Mucosa of descending colon (tissue), 3 donors: Measurements from ENCODE around the gene EMC7. TPM values are rescaled to one million over a fixed set of nuclear protein-coding genes. Genes with fewer than 3 reads are reported as not detected.
A peak's percentile ranks its signal among the peaks of the same experiment; 100 is the strongest.

Experiments
- ATAC-seq: fragments of 200-7000 bp; cut with Tn5 transposase; one replicate; pipeline ENCODE4 v1.9.1; 2020; ENCODE audit warnings: mild to moderate bottlenecking, moderate library complexity
- DNase-seq, 3 donors: peaks; one replicate each; pipeline ENCODE4 v3.0.0-alpha.2; 2020
- H3K36me3 ChIP-seq: fragments of 200-600 bp; one replicate; pipeline ENCODE4 v1.8.0; 2021; ENCODE audit warnings: low read depth, mild to moderate bottlenecking
- H3K4me1 ChIP-seq: fragments of 200-600 bp; one replicate; pipeline ENCODE4 v1.8.0; 2021; ENCODE audit warnings: low read depth, mild to moderate bottlenecking
- H3K4me3 ChIP-seq: fragments of 200-600 bp; one replicate; pipeline ENCODE4 v1.8.0; 2021; ENCODE audit warnings: mild to moderate bottlenecking
- H3K9me3 ChIP-seq: fragments of 200-600 bp; one replicate; pipeline ENCODE4 v1.8.0; 2021; ENCODE audit warnings: mild to moderate bottlenecking
- intact Hi-C, 2 donors: fragments of 100-400 bp; cut with DNase I in 1 of 2; cut with micrococcal nuclease in 1 of 2; formaldehyde crosslinking; loops; one replicate each; pipeline versions ENCODE4 v1.11.0 to v1.11.1; 2022; cut with DNase I, micrococcal nuclease
- long read RNA-seq, 2 donors: library from polyadenylated mRNA; unstranded; transcript quantifications; one replicate each; pipeline ENCODE4 v2.0.0, GENCODE V29; 2019 to 2021
- total RNA-seq, 3 donors: library from RNA; stranded (reverse); fragmentation: NEBNext Ultra II Directional in 2 of 3; extraction: Animal tissue kit (Norgen Biotek cat#: 25700) in 2 of 3; gene quantifications; one replicate each; pipeline versions ENCODE4 v1.2.1 to v1.2.4, GENCODE V29; 2021 to 2023
- TF ChIP-seq, protein P1 (sequence below): fragments of 200-600 bp; IDR thresholded peaks from one replicate; pipeline ENCODE4 v1.8.0; 2022; ENCODE audit warnings: antibody characterized with exemption, mild to moderate bottlenecking
- donor health status: DM: no; HTN: no; CAD: no; lungs with moderate emphysema.
- donor health status: DM: no; HTN: no; CAD: no.
- donor health status: DM: no; HTN: yes; CAD: no.

EMC7 gene
- 10 to 100 TPM; 56.2 to 70.2 (median 59.6) TPM for total RNA-seq
- long read RNA-seq, donor 1, transcript EMC7-201 (5 exons, 1,155 nt) = major isoform, 87 of 91 reads
- long read RNA-seq, donor 1, partial matches to known transcripts = 0 of 91 reads
- long read RNA-seq, donor 1, other reads (novel, unspliced or antisense) = 3 of 91 reads
- long read RNA-seq, donor 2, transcript EMC7-201 (5 exons, 1,155 nt) = major isoform, 108 of 114 reads
- long read RNA-seq, donor 2, partial matches to known transcripts = 1 of 114 reads
- long read RNA-seq, donor 2, other reads (novel, unspliced or antisense) = 5 of 114 reads

DNA sequence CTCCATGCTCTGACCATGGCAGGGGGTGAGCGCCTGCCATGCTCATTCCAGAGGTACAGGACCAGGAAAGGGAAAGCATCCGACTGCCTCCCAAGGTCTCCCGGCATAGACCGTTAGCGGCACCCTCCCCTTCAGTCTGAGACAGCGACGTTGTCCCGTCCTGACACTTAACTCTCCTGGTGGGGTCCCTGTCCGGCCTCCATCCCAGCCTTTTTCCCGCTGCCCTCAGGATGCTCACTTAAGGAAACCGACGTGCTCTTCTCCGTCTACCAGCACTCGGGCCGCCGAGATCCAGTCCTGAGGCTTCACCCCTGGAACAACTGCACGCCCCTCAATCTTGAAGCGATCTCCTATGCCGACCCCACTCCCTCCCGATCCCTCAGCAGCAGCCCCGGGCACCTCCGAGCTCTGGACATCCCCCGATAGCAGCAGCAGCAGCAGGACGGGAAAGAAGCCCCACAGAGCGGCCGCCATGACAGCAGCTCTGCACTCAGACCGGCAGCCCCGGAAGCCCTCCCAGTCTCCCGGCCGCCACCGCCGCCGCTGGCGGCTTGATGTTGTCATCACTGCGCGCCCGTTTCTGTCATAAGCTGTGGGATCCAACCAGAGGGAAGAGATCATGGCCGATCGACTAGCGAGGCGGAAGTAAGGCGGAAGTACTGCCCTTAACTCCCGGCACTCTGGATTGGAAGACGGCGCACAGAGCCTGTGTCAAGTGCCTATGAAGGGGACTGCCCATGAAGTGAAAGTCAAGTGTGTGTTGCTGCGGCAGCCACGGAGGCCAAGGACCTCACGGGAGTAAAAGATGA is at the start of gene EMC7, which contains the start of gene PGBD4:
Gene EMC7, minus strand, starts transcription at position 497 of the 809 bp plus-strand sequence. Its CDS starts 23 bp downstream, at position 474.
Gene PGBD4, plus strand, starts transcription at position 718 of the 809 bp plus-strand sequence. CDS start 449 bp downstream, outside the sequence.
- DNase-seq (peak; percentile 98 to 99 (median 99)), ATAC-seq (peak; percentile 99)
- Histone ChIP-seq H3K4me1 (peaks cover 12% of the 10 kb centered on the region), H3K36me3 (no peaks in the 10 kb centered on the region), H3K4me3 (peak within 1 kb of the TSS; percentile 67), H3K9me3 (no peaks in the 10 kb centered on the region)
- intact Hi-C loops = loop anchor here (5.0 to 10.0 kb wide), 2 partner anchors 113 to 121 kb away; partner anchors contain the start of gene KATNBL1 (in 1 of the 2)
- TF ChIP-seq, protein P1, sequence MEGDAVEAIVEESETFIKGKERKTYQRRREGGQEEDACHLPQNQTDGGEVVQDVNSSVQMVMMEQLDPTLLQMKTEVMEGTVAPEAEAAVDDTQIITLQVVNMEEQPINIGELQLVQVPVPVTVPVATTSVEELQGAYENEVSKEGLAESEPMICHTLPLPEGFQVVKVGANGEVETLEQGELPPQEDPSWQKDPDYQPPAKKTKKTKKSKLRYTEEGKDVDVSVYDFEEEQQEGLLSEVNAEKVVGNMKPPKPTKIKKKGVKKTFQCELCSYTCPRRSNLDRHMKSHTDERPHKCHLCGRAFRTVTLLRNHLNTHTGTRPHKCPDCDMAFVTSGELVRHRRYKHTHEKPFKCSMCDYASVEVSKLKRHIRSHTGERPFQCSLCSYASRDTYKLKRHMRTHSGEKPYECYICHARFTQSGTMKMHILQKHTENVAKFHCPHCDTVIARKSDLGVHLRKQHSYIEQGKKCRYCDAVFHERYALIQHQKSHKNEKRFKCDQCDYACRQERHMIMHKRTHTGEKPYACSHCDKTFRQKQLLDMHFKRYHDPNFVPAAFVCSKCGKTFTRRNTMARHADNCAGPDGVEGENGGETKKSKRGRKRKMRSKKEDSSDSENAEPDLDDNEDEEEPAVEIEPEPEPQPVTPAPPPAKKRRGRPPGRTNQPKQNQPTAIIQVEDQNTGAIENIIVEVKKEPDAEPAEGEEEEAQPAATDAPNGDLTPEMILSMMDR = peak; percentile 6

DNA sequence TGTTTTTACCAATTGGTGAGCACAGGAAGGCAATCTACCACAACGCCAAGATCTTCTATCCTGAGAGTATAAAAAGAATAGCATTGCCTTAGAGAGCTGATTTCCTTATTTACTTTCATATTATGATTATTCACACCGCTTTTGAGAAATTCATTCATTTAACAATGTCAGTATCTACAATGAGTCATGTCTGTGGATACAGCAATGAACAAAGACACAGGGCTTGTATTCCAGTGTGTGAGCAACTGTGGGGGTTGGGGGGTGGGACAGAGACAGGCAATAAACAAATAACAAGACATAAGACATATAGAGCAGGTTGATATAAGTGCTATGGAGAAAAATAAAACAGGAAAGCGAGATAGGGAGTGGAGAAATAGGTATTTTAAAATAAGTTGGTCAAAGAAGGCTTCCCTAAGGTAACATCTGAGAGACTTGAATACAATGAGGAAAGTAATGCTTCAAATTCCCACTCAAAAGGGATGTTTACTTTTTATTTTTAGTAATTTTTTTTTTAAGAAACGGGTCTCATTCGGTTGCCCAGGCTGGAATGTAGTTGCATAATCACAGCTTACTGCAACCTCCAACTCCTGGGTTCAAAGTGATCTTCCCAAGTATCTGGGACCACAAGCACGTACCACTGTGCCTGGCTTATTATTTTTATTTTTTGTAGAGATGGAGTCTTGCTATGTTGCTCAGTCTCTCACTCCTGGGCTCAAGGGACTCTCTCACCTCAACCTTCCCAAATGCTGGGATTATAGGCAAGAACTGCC is 45.9 kb upstream of the EMC7 start:
- Histone ChIP-seq H3K9me3 (no peaks in the 10 kb centered on the region), H3K4me1 (no peaks in the 10 kb centered on the region), H3K4me3 (no peak overlapping the region), H3K36me3 (no peaks in the 10 kb centered on the region)
- TF ChIP-seq, protein P1 = no peak
- ATAC-seq (no peak), DNase-seq (no peak)
- intact Hi-C loops = no loop called here

GRCh38 chr15:34133511-34133910 is 31.8 kb upstream of the EMC7 start:
- H3K9me3 ChIP-seq = no peaks in the 10 kb centered on the region
- no peaks in the 10 kb centered on the region for H3K36me3 ChIP-seq
- TF ChIP-seq, protein P1 = no peak
- no peak overlapping the region for H3K4me3 ChIP-seq
- intact Hi-C loops = no loop called here
- ATAC-seq (no peak), DNase-seq (no peak)
- no peaks in the 10 kb centered on the region for H3K4me1 ChIP-seq

DNA sequence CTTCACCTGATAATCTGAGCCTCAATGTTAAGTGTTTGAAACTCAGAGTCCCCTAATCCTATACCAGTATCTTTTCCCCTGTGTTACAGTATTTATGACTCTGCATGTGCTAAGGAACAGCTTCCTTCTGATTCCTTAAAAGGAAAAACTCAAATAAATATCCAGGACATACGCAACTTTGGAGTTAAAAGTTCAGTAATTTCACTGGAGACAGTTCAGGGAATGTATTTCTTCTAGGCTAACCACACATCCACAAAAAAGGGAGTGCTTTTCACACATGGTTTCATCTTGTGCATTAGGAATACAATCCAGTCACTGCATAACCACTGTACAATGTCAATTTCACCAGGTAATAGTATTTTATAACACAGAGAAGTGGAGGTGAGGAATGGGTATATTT is 31.2 kb upstream of the EMC7 start:
- DNase-seq = no peak
- H3K9me3 ChIP-seq = no peaks in the 10 kb centered on the region
- no peak for ATAC-seq
- no peaks in the 10 kb centered on the region for H3K36me3 ChIP-seq
- H3K4me3 ChIP-seq = no peak overlapping the region
- no peaks in the 10 kb centered on the region for H3K4me1 ChIP-seq
- TF ChIP-seq, protein P1 = no peak
- intact Hi-C loops = no loop called here

DNA sequence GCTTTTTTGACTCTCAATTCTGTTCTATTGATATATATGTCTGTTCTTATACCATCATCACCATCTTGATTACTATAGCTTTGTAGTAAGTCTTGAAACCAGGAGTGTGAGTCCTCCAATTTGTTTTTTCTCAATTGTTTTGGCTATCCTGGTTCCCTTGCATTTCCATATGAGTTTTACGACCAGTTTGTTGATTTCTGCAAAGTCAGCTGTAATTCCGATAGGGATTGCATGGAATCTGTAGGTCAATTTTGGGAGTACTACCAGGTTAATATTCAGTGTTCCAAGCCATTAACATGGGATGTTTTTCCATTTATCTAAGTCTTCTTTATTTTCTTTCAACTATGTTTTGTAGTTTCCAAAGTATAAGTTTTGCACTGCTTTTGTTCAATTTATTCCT is 27.2 kb upstream of the EMC7 start:
- intact Hi-C loops = no loop called here
- DNase-seq (no peak), ATAC-seq (no peak)
- no peak overlapping the region for H3K4me3 ChIP-seq
- no peaks in the 10 kb centered on the region for H3K36me3 ChIP-seq
- H3K9me3 ChIP-seq = no peaks in the 10 kb centered on the region
- H3K4me1 ChIP-seq = no peaks in the 10 kb centered on the region
- TF ChIP-seq, protein P1 = no peak
